WTC11 (cell line): ENCODE data around the gene PCDHGB4. TPM values are rescaled to one million over a fixed set of nuclear protein-coding genes. Genes with fewer than 3 reads are reported as not detected.
A peak's percentile ranks its signal among the peaks of the same experiment; 100 is the strongest.

ENCODE experiments used
- ATAC-seq: fragments of 200-7000 bp; cut with Tn5 transposase; 2 replicates; pipeline ENCODE4 v1.10.0; 2021; ENCODE audit warnings: mild to moderate bottlenecking, moderate library complexity
- CTCF ChIA-PET: fragments of 300-600 bp; sonication (Branson Sonifier 250); formaldehyde crosslinking; loops from one replicate; lab custom pipeline; 2021; ENCODE audit warnings: antibody characterized with exemption; lab: Charles Lee
- POLR2A ChIA-PET: fragments of 350-600 bp; sonication (Branson Sonifier 250); formaldehyde crosslinking; loops from one replicate; lab custom pipeline; 2021; ENCODE audit warnings: antibody characterized with exemption; lab: Charles Lee
- DNase-seq: peaks from one replicate; pipeline ENCODE4 v3.0.0; 2021; ENCODE audit warnings: low spot score
- H3K27ac Mint-ChIP-seq: 2 replicates; pipeline ENCODE4 v1.8.0; 2021; ENCODE audit warnings: mixed read lengths
- H3K27me3 Mint-ChIP-seq: 2 replicates; pipeline ENCODE4 v1.8.0; 2021; ENCODE audit warnings: low read depth, mild to moderate bottlenecking, moderate library complexity, mixed read lengths
- H3K36me3 Mint-ChIP-seq: 2 replicates; pipeline ENCODE4 v1.8.0; 2021; ENCODE audit warnings: mixed read lengths
- H3K4me1 Mint-ChIP-seq: 2 replicates; pipeline ENCODE4 v1.8.0; 2022; ENCODE audit warnings: mixed read lengths
- H3K4me3 Mint-ChIP-seq: 2 replicates; pipeline ENCODE4 v1.8.0; 2021; ENCODE audit warnings: mild to moderate bottlenecking, moderate library complexity, mixed read lengths
- H3K9me3 Mint-ChIP-seq: 2 replicates; pipeline ENCODE4 v1.8.0; 2021; ENCODE audit warnings: mixed read lengths
- CREM ChIP-seq: sonication (generic); formaldehyde crosslinking; IDR thresholded peaks from 2 replicates; pipeline ENCODE4 v1.8.1; 2022; ENCODE audit warnings: mild to moderate bottlenecking, missing genetic modification reagents, moderate library complexity
- CTCF ChIP-seq: fragments of 200-600 bp; IDR thresholded peaks from 2 replicates; pipeline ENCODE4 v1.8.0; 2022; ENCODE audit warnings: antibody characterized with exemption
- USF1 ChIP-seq: sonication (generic); formaldehyde crosslinking; IDR thresholded peaks from 2 replicates; pipeline ENCODE4 v1.8.0; 2022; ENCODE audit warnings: mild to moderate bottlenecking, missing genetic modification reagents
- ZNF396 ChIP-seq: fragments of 250-450 bp; sonication (Bioruptor Pico); IDR thresholded peaks from 2 replicates; pipeline ENCODE4 v1.8.0; 2021; ENCODE audit warnings: mild to moderate bottlenecking, moderate library complexity, borderline replicate concordance
- ZNF532 ChIP-seq: fragments of 250-450 bp; sonication (Bioruptor Pico); IDR thresholded peaks from 2 replicates; pipeline ENCODE4 v1.9.0; 2021; ENCODE audit warnings: mild to moderate bottlenecking, borderline replicate concordance
- ZSCAN18 ChIP-seq: fragments of 250-450 bp; sonication (Bioruptor Pico); IDR thresholded peaks from 2 replicates; pipeline ENCODE4 v2.1.2; 2022; ENCODE audit warnings: mild to moderate bottlenecking, moderate library complexity
- total RNA-seq: library from RNA; stranded (reverse); gene quantifications from 3 replicates; pipeline ENCODE4 v1.2.3, GENCODE V29; 2021

Gene PCDHGB4
- total RNA-seq, 1 experiment from 2014 or later, result 9.1 TPM

GRCh38 chr5:141419074-141419880, 31.8 kb downstream of the PCDHGB4 start (continued):
- no peak for TF ChIP-seq USF1 (CRISPR knock-in tag)
- no peak for TF ChIP-seq ZNF396
- no peak for TF ChIP-seq ZSCAN18 (CRISPR knock-in tag)
- TF ChIP-seq CTCF, result no peak

GRCh38 chr5:141420855-141421488, 33.5 kb downstream of the PCDHGB4 start, which contains the start of gene PCDHGA11:
TSS of gene PCDHGA11 (plus strand) at chr5:141421051. CDS start at chr5:141421228, 177 bp downstream.
- peak within 1 kb of the TSS; percentile 47 for H3K27ac Mint-ChIP-seq
- CTCF ChIA-PET, result interaction anchor here (0.6 to 3.6 kb wide), 50 partner anchors 8 to 326 kb away, joined by 3 to 131 read pairs (median 6); partner anchors contain the start of genes DIAPH1, PCDHB10, PCDHB11 and PCDHB14
- H3K9me3 Mint-ChIP-seq, result peaks cover 35% of the 10 kb centered on the region
- DNase-seq (peak; percentile 77), ATAC-seq (peak; percentile 52)
- TF ChIP-seq ZNF532 (no peak), CTCF (peak; percentile 68)
- H3K4me1 Mint-ChIP-seq, result peaks cover 26% of the 10 kb centered on the region
- peaks cover 61% of the 10 kb centered on the region for H3K36me3 Mint-ChIP-seq
- POLR2A ChIA-PET, result interaction anchor here (0.8 to 1.4 kb wide), 4 partner anchors 88 to 143 kb away, joined by 3 to 4 read pairs (median 3); no protein-coding TSS in a partner anchor
- peak within 1 kb of the TSS; percentile 81 for H3K4me3 Mint-ChIP-seq
- H3K27me3 Mint-ChIP-seq, result peaks cover 14% of the 10 kb centered on the region

GRCh38 chr5:141421489-141421855, 34.0 kb downstream of the PCDHGB4 start:
- ChIA-PET CTCF (interaction anchor here (0.6 to 3.6 kb wide), 45 partner anchors 9 to 327 kb away, joined by 3 to 131 read pairs (median 8); partner anchors contain the start of genes DIAPH1, PCDHB10, PCDHB11 and PCDHB14), POLR2A (interaction anchor here (1.3 kb wide), 2 partner anchors 92 to 139 kb away, joined by 3 read pairs; no protein-coding TSS in a partner anchor)
- TF ChIP-seq CREM (CRISPR knock-in tag), result no peak
- Mint-ChIP-seq H3K4me3 (peak overlapping the region; percentile 81), H3K36me3 (peaks cover 65% of the 10 kb centered on the region), H3K9me3 (peaks cover 35% of the 10 kb centered on the region), H3K27me3 (peaks cover 14% of the 10 kb centered on the region), H3K27ac (no peak overlapping the region; the same call in 1 of the 2 replicates), H3K4me1 (peaks cover 26% of the 10 kb centered on the region)
- DNase-seq (no peak), ATAC-seq (no peak)
